Liver (tissue), 9 donors: ENCODE results near the gene PERCC1. TPM values are rescaled to one million over a fixed set of nuclear protein-coding genes. Genes with fewer than 3 reads are reported as not detected.

Experiments used
- DNase-seq: peaks from one replicate; pipeline ENCODE4 v3.0.0-alpha.2; 2017; ENCODE audit warnings: low spot score
- H3K27ac ChIP-seq, 2 donors: one replicate each; pipeline ENCODE4 v1.7.0; 2013; ENCODE audit warnings: inconsistent platforms in 2 of 2, low read length in 2 of 2, control low read depth in 1 of 2, low read depth in 1 of 2, mild to moderate bottlenecking in 1 of 2
- H3K27me3 ChIP-seq, 4 donors: one replicate each; pipeline versions ENCODE4 v1.6.1 to v1.7.0; 2013; ENCODE audit warnings: low read length in 3 of 4, inconsistent platforms in 1 of 4, mild to moderate bottlenecking in 1 of 4, moderate library complexity in 1 of 4; ENCODE audit not compliant: control insufficient read depth in 4 of 4, insufficient read depth in 4 of 4
- H3K36me3 ChIP-seq, 4 donors: one replicate each; pipeline versions ENCODE4 v1.6.1 to v1.7.0; 2013; ENCODE audit warnings: low read length in 3 of 4, mild to moderate bottlenecking in 3 of 4, low read depth in 1 of 4, moderate library complexity in 1 of 4; ENCODE audit not compliant: control insufficient read depth in 4 of 4, insufficient read depth in 3 of 4
- H3K4me1 ChIP-seq, 4 donors: one replicate each; pipeline versions ENCODE4 v1.6.1 to v1.7.0; 2013; ENCODE audit warnings: low read length in 3 of 4, mild to moderate bottlenecking in 3 of 4, moderate library complexity in 1 of 4; ENCODE audit not compliant: control insufficient read depth in 4 of 4, insufficient read depth in 4 of 4
- H3K4me3 ChIP-seq, 3 donors: one replicate each; pipeline versions ENCODE4 v1.6.1 to v1.7.0; 2013; ENCODE audit warnings: low read length in 3 of 3, control low read depth in 1 of 3, low read depth in 1 of 3, mild to moderate bottlenecking in 1 of 3
- H3K9ac ChIP-seq, 2 donors: one replicate each; pipeline ENCODE4 v1.7.0; 2013; ENCODE audit warnings: low read length in 2 of 2, mild to moderate bottlenecking in 2 of 2, moderate library complexity in 2 of 2, control low read depth in 1 of 2, low read depth in 1 of 2
- H3K9me3 ChIP-seq, 4 donors: one replicate each; pipeline versions ENCODE4 v1.6.1 to v1.7.0; 2013; ENCODE audit warnings: low read length in 3 of 4; ENCODE audit not compliant: control insufficient read depth in 4 of 4
- ATF3 ChIP-seq: IDR thresholded peaks from 2 replicates; pipeline ENCODE4 v1.6.1; 2016; ENCODE audit warnings: antibody characterized with exemption
- CTCF ChIP-seq: fragments of 150-350 bp; IDR thresholded peaks from 2 replicates; pipeline ENCODE4 v1.5.1; 2017; ENCODE audit warnings: improper control_type of control experiment, low read depth, low read length; ENCODE audit not compliant: missing input control
- EGR1 ChIP-seq, 2 donors: IDR thresholded peaks; 2 replicates each; pipeline ENCODE4 v1.6.1; 2016 to 2018; ENCODE audit warnings: antibody characterized with exemption in 2 of 2, low read depth in 2 of 2
- FOXA1 ChIP-seq: IDR thresholded peaks from 2 replicates; pipeline ENCODE4 v1.6.1; 2016; ENCODE audit warnings: antibody characterized with exemption
- FOXA2 ChIP-seq: IDR thresholded peaks from 2 replicates; pipeline ENCODE4 v1.6.1; 2016; ENCODE audit warnings: antibody characterized with exemption
- GABPA ChIP-seq, 2 donors: IDR thresholded peaks in 1 of 2; conservative IDR thresholded peaks in 1 of 2; 2 replicates each; pipeline ENCODE4 v1.6.1; 2016; ENCODE audit warnings: antibody characterized with exemption in 2 of 2, mild to moderate bottlenecking in 1 of 2, moderate library complexity in 1 of 2
- HNF4A ChIP-seq, 2 donors: conservative IDR thresholded peaks; 2 replicates each; pipeline ENCODE4 v1.6.1; 2016; ENCODE audit warnings: antibody characterized with exemption in 2 of 2, mild to moderate bottlenecking in 2 of 2
- HNF4G ChIP-seq: IDR thresholded peaks from 2 replicates; pipeline ENCODE4 v1.6.1; 2016; ENCODE audit warnings: antibody characterized with exemption
- JUND ChIP-seq, 2 donors: IDR thresholded peaks; 2 replicates each; pipeline ENCODE4 v1.6.1; 2016; ENCODE audit warnings: antibody characterized with exemption in 2 of 2
- MAX ChIP-seq: IDR thresholded peaks from 2 replicates; pipeline ENCODE4 v1.6.1; 2016; ENCODE audit warnings: antibody characterized with exemption
- NR2F2 ChIP-seq: IDR thresholded peaks from 2 replicates; pipeline ENCODE4 v1.6.1; 2016; ENCODE audit warnings: antibody characterized with exemption
- RAD21 ChIP-seq, 2 donors: IDR thresholded peaks; 2 replicates each; pipeline ENCODE4 v1.6.1; 2016; ENCODE audit warnings: antibody characterized with exemption in 2 of 2, mild to moderate bottlenecking in 2 of 2
- REST ChIP-seq: IDR thresholded peaks from 2 replicates; pipeline ENCODE4 v1.6.1; 2016; ENCODE audit warnings: antibody characterized with exemption, mild to moderate bottlenecking
- RXRA ChIP-seq, 2 donors: IDR thresholded peaks; 2 replicates each; pipeline ENCODE4 v1.6.1; 2017 to 2018; ENCODE audit warnings: antibody characterized with exemption in 2 of 2, mild to moderate bottlenecking in 1 of 2
- SP1 ChIP-seq: IDR thresholded peaks from 2 replicates; pipeline ENCODE4 v1.6.1; 2018; ENCODE audit warnings: antibody characterized with exemption, mild to moderate bottlenecking
- TAF1 ChIP-seq: conservative IDR thresholded peaks from 2 replicates; pipeline ENCODE4 v1.6.1; 2016; ENCODE audit warnings: antibody characterized with exemption, mild to moderate bottlenecking
- YY1 ChIP-seq: IDR thresholded peaks from 2 replicates; pipeline ENCODE4 v1.6.1; 2016; ENCODE audit warnings: antibody characterized with exemption, mild to moderate bottlenecking
- ZBTB33 ChIP-seq: IDR thresholded peaks from 2 replicates; pipeline ENCODE4 v1.6.1; 2016; ENCODE audit warnings: antibody characterized with exemption
- WGBS: extraction: QIAGEN DNeasy Blood & Tissue Kit; methylation state at CpG from one replicate; pipeline ENCODE4 v1.1.7; 2013; 5-methylcytosine and 5-hydroxymethylcytosine counted together
- polyA plus RNA-seq, 2 donors: library from polyadenylated mRNA; stranded (reverse) in 1 of 2; unstranded in 1 of 2; fragments of 200-250 nt in 1 of 2; fragments of >200 nt in 1 of 2; fragmentation: Nextera tagmentation in 1 of 2; extraction: Ambion mirVana in 1 of 2; gene quantifications; one replicate each; pipeline versions ENCODE4 v1.2.1 to v1.2.3, GENCODE V29; 2013 to 2015
- total RNA-seq, 2 donors: library from RNA; depleted of rRNA; stranded (reverse); fragments of >200 nt; gene quantifications; one replicate each; pipeline ENCODE4 v1.2.3, GENCODE V29; 2014
- donor health status: healthy.
- donor health status: healthy.
- donor health status: healthy.
- donor health status: healthy.
- donor health status: healthy.

The PERCC1 gene
- total and polyA plus RNA-seq, 4 donors = 0.50 to 4.7 TPM; not detected in 2

- WGBS = 95% methylated on average over 33 of the region's 33 CpGs
- H3K9ac ChIP-seq = no peak overlapping the region
- H3K27ac ChIP-seq = no peak overlapping the region
- peaks cover 0 to 16% (median 5%) of the 10 kb centered on the region in 4 donors for H3K36me3 ChIP-seq
- no peak for TF ChIP-seq YY1
- no peak for TF ChIP-seq MAX
- TF ChIP-seq CTCF = no peak
- TF ChIP-seq FOXA2 = no peak
- TF ChIP-seq HNF4G = no peak
- no peak for TF ChIP-seq TAF1
- no peak for TF ChIP-seq HNF4A (conservative IDR thresholded peaks at IDR 0.05)
- TF ChIP-seq RAD21 (IDR thresholded peaks at IDR 0.05) = no peak
- no peak for TF ChIP-seq NR2F2
- no peak for TF ChIP-seq RXRA (IDR thresholded peaks at IDR 0.05)
- TF ChIP-seq ATF3 = no peak
- TF ChIP-seq REST = no peak
- TF ChIP-seq SP1 = no peak
- no peak for TF ChIP-seq JUND (IDR thresholded peaks at IDR 0.05)
- no peak for TF ChIP-seq GABPA (IDR thresholded peaks at IDR 0.05 in 1 of 2, conservative IDR thresholded peaks at IDR 0.05 in 1 of 2)
- TF ChIP-seq EGR1 (IDR thresholded peaks at IDR 0.05; ENCODE audit: low read depth in 2 of 2) = no peak
- no peak for TF ChIP-seq ZBTB33
- no peak for TF ChIP-seq FOXA1
- no peaks in the 10 kb centered on the region for H3K27me3 ChIP-seq
- H3K4me1 ChIP-seq = no peaks in the 10 kb centered on the region
- no peak for DNase-seq
- no peak overlapping the region for H3K4me3 ChIP-seq
- H3K9me3 ChIP-seq = no peaks in the 10 kb centered on the region
Measured at GRCh38 chr16:1464894-1465566, 34.2 kb downstream of the PERCC1 start.
